GM13976 (cell line): ENCODE measurements around the gene CRAT.

Experiments
- DNase-seq: peaks from one replicate; pipeline ENCODE4 v3.0.0; 2012; ENCODE audit warnings: low spot score
- CTCF ChIP-seq: IDR thresholded peaks from 2 replicates; pipeline ENCODE4 v1.5.1; 2012; ENCODE audit warnings: borderline replicate concordance, mild to moderate bottlenecking; ENCODE audit not compliant: insufficient read depth; ENCODE audit errors: extremely low read depth, missing control alignments, control extremely low read depth
- in situ Hi-C: fragments of 300-500 bp; cut with MboI; formaldehyde crosslinking; loops from one replicate; pipeline ENCODE4 v1.12.0; 2022; ENCODE audit warnings: low sequenced_read_pairs, mixed read lengths, inconsistent platforms; ENCODE audit not compliant: unreplicated experiment

Gene CRAT

GRCh38 chr9:129138476-129139232 lies 28.1 kb upstream of the CRAT start:
- no peak for TF ChIP-seq CTCF
- no peak for DNase-seq
- in situ Hi-C loops = loop anchor here (10.0 to 25.0 kb wide), 2 partner anchors 476 to 649 kb away; no protein-coding TSS in a partner anchor

GRCh38 chr9:129138144-129138462 lies 27.5 kb upstream of the CRAT start:
- DNase-seq = no peak
- TF ChIP-seq CTCF = no peak
- in situ Hi-C loops = loop anchor here (10.0 to 25.0 kb wide), 2 partner anchors 477 to 649 kb away; no protein-coding TSS in a partner anchor

GRCh38 chr9:129137292-129138143 lies 26.9 kb upstream of the CRAT start:
- no peak for TF ChIP-seq CTCF
- DNase-seq = no peak
- in situ Hi-C loops = loop anchor here (10.0 to 25.0 kb wide), 2 partner anchors 477 to 650 kb away; no protein-coding TSS in a partner anchor

- no peak for TF ChIP-seq CTCF
- in situ Hi-C loops = loop anchor here (10.0 to 25.0 kb wide), 2 partner anchors 478 to 651 kb away; no protein-coding TSS in a partner anchor
- DNase-seq = no peak
Observed at GRCh38 chr9:129136446-129137035, 25.9 kb upstream of the CRAT start.

- no peak for TF ChIP-seq CTCF
- DNase-seq = no peak
- in situ Hi-C loops = loop anchor here (10.0 to 25.0 kb wide), 2 partner anchors 479 to 652 kb away; no protein-coding TSS in a partner anchor
Observed at GRCh38 chr9:129135476-129135875, 24.9 kb upstream of the CRAT start.

GRCh38 chr9:129133082-129133481 lies 22.5 kb upstream of the CRAT start:
- in situ Hi-C loops = loop anchor here (10.0 to 25.0 kb wide), 2 partner anchors 482 to 654 kb away; no protein-coding TSS in a partner anchor
- no peak for TF ChIP-seq CTCF
- DNase-seq = no peak
